Astrocyte (in vitro differentiated cells and primary cell): ENCODE measurements around the gene ACAN. TPM values are rescaled to one million over a fixed set of nuclear protein-coding genes. Genes with fewer than 3 reads are reported as not detected.

Source experiments
- DNase-seq: peaks from one replicate; pipeline ENCODE4 v3.0.0-alpha.2; 2010; ENCODE audit warnings: low read depth
- FAIRE-seq: peaks from 2 replicates; lab custom pipeline; 2011; peaks lifted over from hg19 to GRCh38; lab: Jason Lieb, UNC
- H2AFZ ChIP-seq: 2 replicates; pipeline ENCODE4 v1.6.0; 2012; ENCODE audit warnings: low read depth, low read length, inconsistent platforms
- H3K27ac ChIP-seq: 2 replicates; pipeline ENCODE4 v1.5.1; 2011; ENCODE audit warnings: low read depth, low read length, inconsistent platforms
- H3K27me3 ChIP-seq: 2 replicates; pipeline ENCODE4 v1.6.0; 2011; ENCODE audit warnings: low read length, inconsistent platforms; ENCODE audit not compliant: insufficient read depth
- H3K36me3 ChIP-seq: 2 replicates; pipeline ENCODE4 v1.5.1; 2011; ENCODE audit warnings: low read length, inconsistent platforms; ENCODE audit not compliant: insufficient read depth
- H3K4me1 ChIP-seq: 2 replicates; pipeline ENCODE4 v1.5.1; 2011; ENCODE audit warnings: low read length, inconsistent platforms; ENCODE audit not compliant: insufficient read depth
- H3K4me2 ChIP-seq: 2 replicates; pipeline ENCODE4 v1.6.0; 2012; ENCODE audit warnings: low read length, inconsistent platforms
- H3K4me3 ChIP-seq: 2 replicates; pipeline ENCODE4 v1.5.1; 2011; ENCODE audit warnings: low read depth, mild to moderate bottlenecking, low read length, inconsistent platforms; ENCODE audit not compliant: insufficient read depth
- H3K79me2 ChIP-seq: 2 replicates; pipeline ENCODE4 v1.6.0; 2012; ENCODE audit warnings: mild to moderate bottlenecking, low read length, inconsistent platforms; ENCODE audit not compliant: insufficient read depth
- H3K9ac ChIP-seq: 2 replicates; pipeline ENCODE4 v1.6.0; 2012; ENCODE audit warnings: mild to moderate bottlenecking, low read length, inconsistent platforms
- H3K9me3 ChIP-seq: 2 replicates; pipeline ENCODE4 v1.5.1; 2012; ENCODE audit warnings: low read depth, mild to moderate bottlenecking, low read length, inconsistent platforms; ENCODE audit not compliant: insufficient read depth
- H4K20me1 ChIP-seq: 2 replicates; pipeline ENCODE4 v1.6.0; 2012; ENCODE audit warnings: low read length, inconsistent platforms; ENCODE audit not compliant: insufficient read depth
- H3K27ac Mint-ChIP-seq: one replicate; pipeline ENCODE4 v1.8.0; 2021; ENCODE audit warnings: mild to moderate bottlenecking, mixed read lengths; ENCODE audit not compliant: unreplicated experiment
- H3K27me3 Mint-ChIP-seq: one replicate; pipeline ENCODE4 v1.8.0; 2021; ENCODE audit warnings: low read depth, mixed read lengths; ENCODE audit not compliant: unreplicated experiment
- H3K36me3 Mint-ChIP-seq: one replicate; pipeline ENCODE4 v1.8.0; 2021; ENCODE audit warnings: low read depth, mixed read lengths; ENCODE audit not compliant: unreplicated experiment
- H3K4me1 Mint-ChIP-seq: one replicate; pipeline ENCODE4 v1.8.0; 2021; ENCODE audit warnings: low read depth, mixed read lengths; ENCODE audit not compliant: unreplicated experiment
- H3K4me3 Mint-ChIP-seq: one replicate; pipeline ENCODE4 v1.8.0; 2021; ENCODE audit warnings: mild to moderate bottlenecking, moderate library complexity, mixed read lengths; ENCODE audit not compliant: unreplicated experiment
- H3K9me3 Mint-ChIP-seq: one replicate; pipeline ENCODE4 v1.8.0; 2021; ENCODE audit warnings: mild to moderate bottlenecking, mixed read lengths; ENCODE audit not compliant: unreplicated experiment
- EZH2 ChIP-seq: IDR thresholded peaks from 2 replicates; pipeline ENCODE4 v1.6.1; 2012; ENCODE audit warnings: mild to moderate bottlenecking, low read length, inconsistent platforms; ENCODE audit not compliant: insufficient read depth
- total RNA-seq: library from RNA; stranded (reverse); gene quantifications from 2 replicates; pipeline ENCODE4 v1.2.1, GENCODE V29; 2021
- TF ChIP-seq, protein P1 (sequence below): IDR thresholded peaks from 2 replicates; pipeline ENCODE4 v1.5.1; 2011; ENCODE audit warnings: low read depth, mild to moderate bottlenecking, inconsistent platforms, low read length, moderate library complexity; ENCODE audit not compliant: insufficient read depth

ACAN gene
- total RNA-seq, 1 donor from 2014 or later = 0.34 TPM

DNA sequence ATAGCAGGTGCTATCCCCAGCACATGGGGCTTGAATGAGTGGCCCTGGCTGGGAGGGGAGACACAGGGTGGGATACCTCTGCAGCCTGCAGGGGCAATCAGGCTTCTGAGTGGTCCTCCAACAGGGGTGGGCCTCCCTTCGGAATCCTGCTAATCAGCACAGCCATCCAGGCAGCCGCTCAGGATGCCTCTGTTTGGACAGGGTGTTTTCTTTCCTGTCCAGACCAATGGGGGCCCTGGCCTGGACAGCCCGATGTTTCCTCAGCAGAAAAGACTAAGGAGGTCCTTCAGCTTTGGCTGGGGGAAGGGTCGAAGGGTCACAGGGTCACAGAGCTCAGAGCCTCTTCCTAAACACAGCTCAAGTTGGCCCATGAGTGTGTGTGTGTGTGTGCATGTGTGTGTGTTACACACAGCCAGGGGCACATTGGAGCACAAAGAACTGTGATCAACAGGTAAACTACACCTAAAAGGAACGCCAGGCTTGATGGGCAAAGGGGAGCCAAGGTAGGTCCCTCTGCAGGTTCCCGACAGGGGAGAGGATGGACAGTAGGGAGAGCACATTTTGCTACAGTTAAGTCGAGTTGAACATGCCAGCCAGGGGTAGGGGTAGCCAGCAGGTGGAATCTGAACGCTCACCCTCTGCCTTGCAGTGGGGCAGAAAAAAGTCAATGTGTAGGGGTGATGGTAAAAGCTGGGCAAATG is 93.2 kb downstream of the ACAN start:
- peaks cover 10% of the 10 kb centered on the region for H3K36me3 Mint-ChIP-seq
- peaks cover 22% of the 10 kb centered on the region for H3K4me1 Mint-ChIP-seq
- peaks cover 31% of the 10 kb centered on the region for H4K20me1 ChIP-seq
- peak overlapping the region; percentile 25 for H3K4me3 Mint-ChIP-seq
- H3K4me1 ChIP-seq = peaks cover 40% of the 10 kb centered on the region
- no peak overlapping the region for H3K9ac ChIP-seq
- H3K27me3 Mint-ChIP-seq = peaks cover 14% of the 10 kb centered on the region
- no peaks in the 10 kb centered on the region for H3K79me2 ChIP-seq
- no peak overlapping the region for H3K4me3 ChIP-seq
- no peak for FAIRE-seq
- TF ChIP-seq EZH2 = no peak
- TF ChIP-seq, protein P1, sequence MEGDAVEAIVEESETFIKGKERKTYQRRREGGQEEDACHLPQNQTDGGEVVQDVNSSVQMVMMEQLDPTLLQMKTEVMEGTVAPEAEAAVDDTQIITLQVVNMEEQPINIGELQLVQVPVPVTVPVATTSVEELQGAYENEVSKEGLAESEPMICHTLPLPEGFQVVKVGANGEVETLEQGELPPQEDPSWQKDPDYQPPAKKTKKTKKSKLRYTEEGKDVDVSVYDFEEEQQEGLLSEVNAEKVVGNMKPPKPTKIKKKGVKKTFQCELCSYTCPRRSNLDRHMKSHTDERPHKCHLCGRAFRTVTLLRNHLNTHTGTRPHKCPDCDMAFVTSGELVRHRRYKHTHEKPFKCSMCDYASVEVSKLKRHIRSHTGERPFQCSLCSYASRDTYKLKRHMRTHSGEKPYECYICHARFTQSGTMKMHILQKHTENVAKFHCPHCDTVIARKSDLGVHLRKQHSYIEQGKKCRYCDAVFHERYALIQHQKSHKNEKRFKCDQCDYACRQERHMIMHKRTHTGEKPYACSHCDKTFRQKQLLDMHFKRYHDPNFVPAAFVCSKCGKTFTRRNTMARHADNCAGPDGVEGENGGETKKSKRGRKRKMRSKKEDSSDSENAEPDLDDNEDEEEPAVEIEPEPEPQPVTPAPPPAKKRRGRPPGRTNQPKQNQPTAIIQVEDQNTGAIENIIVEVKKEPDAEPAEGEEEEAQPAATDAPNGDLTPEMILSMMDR = no peak
- H3K9me3 Mint-ChIP-seq = no peaks in the 10 kb centered on the region
- peaks cover 9% of the 10 kb centered on the region for H3K36me3 ChIP-seq
- peak overlapping the region; percentile 65 for H3K4me2 ChIP-seq
- no peaks in the 10 kb centered on the region for H3K27me3 ChIP-seq
- no peak overlapping the region for H3K27ac Mint-ChIP-seq
- no peak overlapping the region for H2AFZ ChIP-seq
- no peak for DNase-seq
- no peak overlapping the region for H3K27ac ChIP-seq
- no peaks in the 10 kb centered on the region for H3K9me3 ChIP-seq

DNA sequence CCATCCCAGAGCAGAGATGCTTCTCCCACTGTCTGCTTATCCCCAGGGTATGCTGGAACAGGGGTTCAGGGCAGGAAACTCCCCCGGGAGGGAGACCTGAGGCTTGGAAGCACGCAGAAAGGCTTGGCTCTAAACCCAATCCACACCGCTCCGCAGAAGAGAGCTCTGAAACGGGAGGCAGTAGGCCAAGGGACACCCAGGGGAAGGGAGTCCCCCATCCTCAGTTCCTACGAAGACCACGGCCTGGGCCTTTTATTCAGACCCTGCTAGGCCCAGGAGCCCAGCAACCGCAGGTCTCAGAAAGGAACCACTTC is 93.9 kb downstream of the ACAN start:
- H3K36me3 Mint-ChIP-seq = peaks cover 13% of the 10 kb centered on the region
- Histone ChIP-seq H3K27ac (no peak overlapping the region), H3K4me2 (peak overlapping the region; percentile 65), H3K4me1 (peaks cover 42% of the 10 kb centered on the region), H3K27me3 (no peaks in the 10 kb centered on the region), H4K20me1 (peaks cover 31% of the 10 kb centered on the region), H3K9me3 (no peaks in the 10 kb centered on the region), H3K9ac (no peak overlapping the region), H3K79me2 (peaks cover 3% of the 10 kb centered on the region), H3K4me3 (no peak overlapping the region), H2AFZ (no peak overlapping the region), H3K36me3 (peaks cover 12% of the 10 kb centered on the region)
- no peak overlapping the region for H3K27ac Mint-ChIP-seq
- no peak overlapping the region for H3K4me3 Mint-ChIP-seq
- no peak for TF ChIP-seq EZH2
- TF ChIP-seq, protein P1 = no peak
- H3K27me3 Mint-ChIP-seq = peaks cover 14% of the 10 kb centered on the region
- H3K9me3 Mint-ChIP-seq = no peaks in the 10 kb centered on the region
- peaks cover 25% of the 10 kb centered on the region for H3K4me1 Mint-ChIP-seq
- FAIRE-seq (no peak), DNase-seq (no peak)
